ENCODE results near the gene CFAP410. TPM values are rescaled to one million over a fixed set of nuclear protein-coding genes. Genes with fewer than 3 reads are reported as not detected.

The CFAP410 gene
- total RNA-seq, 1 donor from 2014 or later = 8.6 TPM

DNA sequence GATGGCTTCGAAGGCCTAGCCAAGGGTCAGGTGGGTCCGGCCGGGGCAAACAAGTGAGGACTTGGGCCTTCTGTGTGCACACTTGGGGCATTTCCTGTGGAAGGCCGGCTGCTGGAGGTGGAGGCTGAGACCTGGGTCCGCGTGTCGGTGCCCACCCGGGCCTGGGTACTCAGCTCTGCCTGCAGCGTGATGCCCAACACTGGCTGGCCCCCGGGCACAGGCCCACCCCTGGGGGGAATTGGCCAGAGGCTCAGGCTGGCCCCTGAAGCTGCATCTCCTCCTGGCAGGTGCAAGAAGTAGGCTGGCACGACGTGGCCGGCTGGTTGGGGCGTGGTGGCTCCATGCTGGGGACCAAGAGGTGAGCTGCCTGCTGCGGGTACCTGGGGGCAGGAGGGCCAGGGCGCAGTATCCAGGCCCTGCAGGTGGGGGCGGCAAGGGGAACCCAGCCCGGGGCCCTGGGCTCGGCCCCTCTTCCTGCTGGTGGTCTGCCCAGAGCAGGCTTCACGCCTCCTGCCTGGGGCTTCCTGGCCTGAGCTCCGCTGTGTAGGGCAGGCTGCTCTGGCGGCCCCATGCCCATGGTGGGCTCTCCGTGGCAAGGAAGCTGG lies 17.2 kb downstream of the CFAP410 start:
- DNase-seq (ENCODE audit: low spot score in 2 of 2) (no peak), FAIRE-seq (no peak)

DNA sequence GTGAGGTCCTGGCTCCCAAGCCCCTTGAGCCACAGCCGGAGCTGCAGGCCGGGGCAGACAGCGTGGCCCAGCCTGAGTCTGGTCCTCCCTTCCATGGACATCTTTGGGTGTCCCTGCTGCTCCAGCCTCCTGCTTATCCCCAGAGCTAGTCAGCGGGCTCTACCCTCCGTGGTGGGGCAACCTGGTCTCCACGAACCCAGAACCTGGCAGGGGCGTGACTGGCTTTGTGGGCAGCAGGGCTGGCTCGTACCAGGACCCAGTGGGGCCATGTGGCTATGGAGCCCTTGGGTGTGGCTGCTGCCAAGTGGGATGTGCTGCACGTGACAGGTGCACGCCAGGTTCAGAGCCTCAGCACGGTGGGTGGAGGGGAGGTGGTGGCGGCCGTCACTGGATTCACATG lies 18.3 kb downstream of the CFAP410 start:
- FAIRE-seq = no peak

DNA sequence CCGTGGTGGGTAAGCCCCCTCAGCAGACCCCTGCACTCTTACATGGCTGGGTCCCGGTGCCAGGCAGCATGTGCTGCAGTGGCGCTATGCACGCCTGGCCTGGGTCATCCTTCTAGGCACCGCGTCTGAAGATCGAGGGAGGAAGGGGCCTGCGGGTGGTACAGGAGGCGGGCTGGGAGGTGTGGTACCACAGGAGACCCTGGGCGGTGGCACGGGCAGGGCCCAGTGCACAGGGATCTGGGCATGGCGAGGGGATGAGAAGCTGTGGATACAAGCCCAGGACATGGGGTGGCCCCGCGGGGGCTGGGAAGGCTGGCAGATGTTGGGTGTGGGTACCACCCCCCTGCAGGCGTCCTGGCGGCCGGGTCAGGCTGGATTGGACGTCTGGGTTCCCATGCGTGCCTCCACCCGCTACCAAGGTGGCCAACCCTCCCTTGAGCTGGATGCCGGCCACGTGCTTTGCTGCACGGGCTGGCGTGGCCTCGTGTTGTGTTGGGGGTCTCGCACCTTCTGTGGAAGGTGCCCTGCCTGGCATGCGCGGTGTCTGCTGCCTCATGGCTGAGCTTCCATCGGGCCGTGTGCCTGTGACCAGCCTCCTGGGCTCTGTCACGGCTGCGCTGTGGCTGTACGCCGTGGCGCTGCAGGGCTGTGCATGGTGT lies 19.7 kb downstream of the CFAP410 start:
- no peak for FAIRE-seq
- DNase-seq (ENCODE audit: low spot score in 2 of 2) = no peak

More for the DNA sequence above, 18.3 kb downstream of the CFAP410 start:
- no peak for DNase-seq (ENCODE audit: low spot score in 2 of 2)

DNA sequence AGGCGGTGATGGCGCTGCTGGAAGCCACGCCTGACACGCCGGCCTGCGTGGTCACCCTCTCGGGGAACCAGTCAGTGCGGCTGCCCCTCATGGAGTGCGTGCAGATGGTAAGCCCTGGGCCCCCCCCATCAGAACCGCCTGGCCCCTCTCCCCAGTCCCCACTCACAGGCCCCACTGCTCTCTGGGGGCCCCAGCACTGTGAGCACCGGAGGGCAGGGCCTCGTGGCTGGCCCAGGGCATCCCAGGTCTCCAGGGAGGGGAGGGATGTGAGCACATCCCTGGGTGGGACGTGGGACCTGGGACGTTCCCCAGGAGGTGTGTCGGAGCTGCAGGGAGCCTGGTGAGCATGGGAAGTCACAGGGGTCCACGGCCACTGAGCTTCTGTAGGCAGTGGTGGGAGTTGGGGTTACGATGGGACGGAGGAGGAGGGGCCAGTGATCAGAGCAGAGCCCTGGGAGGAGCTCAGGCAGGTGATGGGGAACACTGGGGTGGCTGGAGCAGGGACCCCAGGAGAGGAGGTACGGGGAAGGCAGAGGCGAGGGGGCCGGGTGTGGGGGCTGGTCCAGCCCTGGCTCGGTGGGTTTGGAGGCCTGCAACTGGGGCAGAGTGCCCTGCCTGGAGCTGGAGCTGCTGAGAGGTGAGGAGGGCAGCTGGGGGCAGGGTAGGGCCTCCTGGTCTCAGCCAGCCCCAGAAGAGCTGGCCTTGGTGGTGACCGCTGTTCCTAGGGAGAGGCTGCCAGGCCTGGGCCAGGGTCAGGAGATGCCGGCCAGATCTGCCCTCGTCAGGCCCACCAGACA lies 20.5 kb downstream of the CFAP410 start:
- FAIRE-seq = no peak
- no peak for DNase-seq (ENCODE audit: low spot score in 2 of 2)

DNA sequence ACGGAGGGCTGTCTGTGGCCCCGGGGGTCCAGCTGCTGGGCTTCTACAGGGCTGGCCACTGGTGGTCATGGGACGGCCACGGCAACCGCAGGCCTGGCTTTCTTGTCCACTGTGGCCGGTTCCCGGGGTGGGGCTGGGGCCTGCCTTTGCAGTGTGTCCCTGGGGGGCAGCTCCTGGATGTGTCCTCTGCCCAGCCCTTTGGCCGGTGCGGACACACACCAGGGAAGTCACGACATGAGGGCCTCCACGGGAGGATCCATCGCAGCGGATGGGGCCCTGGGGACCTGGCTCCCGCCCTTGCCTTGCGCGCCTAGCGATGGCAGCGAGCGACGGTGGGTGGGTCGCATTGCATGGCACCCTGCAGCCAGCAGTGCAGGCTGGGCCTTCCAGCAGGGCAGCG lies 21.3 kb downstream of the CFAP410 start:
- DNase-seq (ENCODE audit: low spot score in 2 of 2) (no peak), FAIRE-seq (no peak)

DNA sequence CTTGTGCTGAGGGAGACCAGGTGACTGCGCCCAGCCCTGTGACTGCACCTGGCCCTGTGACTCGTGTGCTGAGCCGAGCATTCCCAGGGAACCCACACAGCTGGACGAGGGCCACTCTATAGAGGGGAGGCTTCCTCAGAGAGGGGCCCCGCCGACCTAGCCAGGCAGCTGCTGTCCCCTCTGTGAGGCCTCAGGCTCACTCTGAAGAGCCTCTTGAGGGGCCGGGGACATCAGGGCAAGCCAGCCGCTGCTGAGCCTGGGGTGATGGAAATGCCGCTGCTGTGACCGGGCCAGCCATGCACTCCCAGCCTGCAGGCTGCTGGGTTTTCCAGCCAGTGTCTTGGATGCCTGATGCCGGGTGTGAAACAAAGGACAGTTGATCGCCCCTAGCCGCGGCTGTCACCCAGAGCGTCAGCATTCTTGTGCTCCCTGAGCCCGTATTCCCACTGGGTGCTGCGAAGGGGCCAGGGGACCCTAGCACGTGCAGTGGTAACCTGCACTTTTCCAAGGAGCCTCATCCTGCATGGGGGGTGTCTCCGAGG lies 21.9 kb downstream of the CFAP410 start:
- FAIRE-seq (no peak), DNase-seq (ENCODE audit: low spot score in 2 of 2) (peak; percentile 68 to 79)

DNA sequence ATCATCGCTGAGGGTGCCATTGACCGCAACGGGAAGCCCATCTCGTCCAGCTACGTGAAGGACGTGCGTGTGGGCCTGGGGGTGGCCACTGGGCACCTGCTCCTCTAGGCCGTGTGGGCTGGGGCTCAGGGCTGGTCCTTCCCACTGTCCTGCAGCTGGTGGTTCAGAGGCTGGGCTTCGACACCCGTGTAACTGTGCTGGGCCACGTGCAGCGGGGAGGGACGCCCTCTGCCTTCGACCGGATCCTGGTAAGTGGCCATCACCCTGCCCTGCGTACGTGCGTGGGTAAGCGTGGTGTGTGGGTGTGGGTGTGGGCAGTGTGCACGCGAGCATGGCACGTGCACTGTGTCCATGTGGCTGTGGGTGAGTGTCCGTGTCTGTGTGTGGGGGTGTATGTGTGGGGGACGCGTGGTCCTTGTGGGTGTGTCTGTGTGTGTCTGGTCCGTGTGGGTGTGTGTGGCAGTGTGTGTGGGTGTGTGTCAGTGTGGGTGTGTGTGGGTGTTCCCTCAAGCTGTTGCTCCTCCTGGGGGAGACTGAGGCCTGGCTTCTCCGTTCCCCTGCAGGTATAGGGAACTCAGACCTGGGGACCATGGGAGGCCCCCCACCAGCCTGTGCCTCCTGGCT lies 22.8 kb downstream of the CFAP410 start:
- peak in 1 of 2 donors; percentile 60 for DNase-seq (ENCODE audit: low spot score in 2 of 2)
- FAIRE-seq = no peak

DNA sequence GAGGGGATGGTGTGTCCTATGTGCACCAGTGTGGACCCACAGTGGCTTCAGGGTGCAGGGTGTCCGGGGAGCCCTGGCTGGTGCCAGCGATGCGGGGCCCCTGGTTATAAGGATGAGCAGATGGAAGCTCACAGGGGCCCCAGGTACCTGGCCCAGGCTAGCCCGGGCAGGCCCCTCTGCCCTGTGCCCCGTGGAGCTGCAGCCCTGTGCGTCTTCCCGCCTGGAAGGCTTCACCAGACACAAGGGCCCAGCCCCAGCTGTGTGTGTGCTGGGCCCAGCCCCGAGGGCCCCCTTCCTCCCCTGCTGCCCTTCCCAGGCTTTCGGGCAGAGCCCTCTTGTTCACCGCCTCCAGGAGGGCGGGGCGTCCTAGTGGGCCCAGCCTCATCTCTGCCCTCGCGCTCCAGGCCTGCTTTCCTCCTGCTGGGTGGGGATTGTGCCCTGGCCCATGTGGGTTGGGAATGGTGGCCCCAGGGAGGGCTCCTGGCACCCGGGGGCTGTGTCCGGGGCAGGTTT lies 23.4 kb downstream of the CFAP410 start:
- no peak for DNase-seq (ENCODE audit: low spot score in 2 of 2)
- no peak for FAIRE-seq

DNA sequence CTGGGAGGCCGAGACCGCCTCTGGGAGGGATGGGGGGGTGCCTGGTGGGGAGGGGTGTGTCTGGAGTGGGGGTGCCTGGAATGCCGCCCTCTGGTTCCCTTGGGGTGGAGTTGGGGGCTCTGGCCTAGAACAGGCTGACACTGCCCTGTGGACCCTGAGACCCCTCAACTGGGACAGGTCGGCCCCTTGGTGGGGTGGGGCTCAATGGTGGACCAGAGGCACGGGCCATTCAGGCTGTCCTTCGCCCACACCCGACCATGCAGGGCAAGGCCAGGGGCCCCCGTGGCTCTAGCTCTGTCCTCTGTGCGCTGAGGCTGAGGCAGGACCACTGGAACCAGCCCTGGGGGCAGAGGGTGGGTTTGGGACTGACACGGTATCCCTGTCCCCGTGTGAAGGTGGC lies 24.6 kb downstream of the CFAP410 start:
- no peak for DNase-seq (ENCODE audit: low spot score in 2 of 2)

DNA sequence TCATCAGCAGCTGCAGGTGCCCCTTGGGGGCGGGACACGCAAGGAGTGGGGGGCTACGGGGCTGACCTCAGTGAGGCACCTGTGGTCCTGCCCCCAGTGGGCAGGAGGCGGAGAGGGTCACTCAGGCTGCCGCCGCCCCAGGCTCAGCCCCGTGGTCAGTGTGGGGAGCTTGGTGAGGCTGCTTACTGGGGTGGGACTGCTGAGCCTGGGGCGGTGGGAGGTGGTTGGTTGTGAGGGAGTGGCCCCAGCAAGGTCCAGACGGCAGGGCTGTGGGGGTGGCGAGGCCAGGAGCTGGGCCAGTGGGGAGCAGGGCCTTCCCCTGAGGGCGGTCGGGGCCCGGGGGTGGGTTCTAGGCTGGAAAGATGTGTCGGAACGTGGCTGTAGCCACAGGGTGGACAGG lies 25.1 kb downstream of the CFAP410 start:
- DNase-seq (ENCODE audit: low spot score in 2 of 2) = no peak
- FAIRE-seq = no peak

More for the DNA sequence above, 24.6 kb downstream of the CFAP410 start:
- FAIRE-seq = no peak

DNA sequence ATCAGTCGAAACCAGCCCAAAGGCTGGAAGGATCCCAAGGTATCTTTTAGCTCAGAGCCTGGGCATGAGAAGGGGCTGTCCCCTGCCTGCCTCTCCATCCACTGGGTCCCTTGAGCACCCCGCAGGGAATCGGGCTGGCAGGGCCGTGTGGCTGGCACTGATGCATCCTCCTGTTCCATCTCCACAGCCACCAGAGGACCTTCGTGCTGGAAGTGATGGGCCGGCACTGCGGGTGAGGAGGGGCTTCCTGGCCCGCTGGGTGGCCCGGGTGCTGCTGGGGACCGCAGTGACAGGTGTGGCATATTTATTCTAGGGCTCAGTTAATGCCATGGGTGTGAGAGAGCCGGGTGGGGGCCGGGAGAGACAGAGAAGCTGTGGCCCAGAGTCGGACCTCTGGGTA lies 25.7 kb downstream of the CFAP410 start:
- no peak for DNase-seq (ENCODE audit: low spot score in 2 of 2)
- no peak for FAIRE-seq

DNA sequence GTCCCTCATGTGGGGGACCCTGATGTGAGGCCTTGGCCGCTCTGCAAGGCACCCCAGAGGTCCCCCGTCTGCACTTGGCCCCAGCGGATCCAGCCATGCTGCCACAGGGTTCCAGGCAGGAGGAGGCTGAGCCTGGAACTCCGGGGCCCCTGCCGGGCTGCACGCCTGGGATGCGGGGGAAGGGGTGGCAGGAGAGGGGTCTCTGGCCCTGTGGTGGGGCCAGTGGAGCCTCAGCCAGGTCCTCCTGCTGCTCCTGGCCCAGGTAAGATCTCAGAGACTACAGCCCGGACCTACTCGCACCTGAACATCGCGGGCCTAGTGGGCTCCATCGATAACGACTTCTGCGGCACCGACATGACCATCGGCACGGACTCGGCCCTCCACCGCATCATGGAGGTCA lies 26.5 kb downstream of the CFAP410 start:
- no peak for DNase-seq (ENCODE audit: low spot score in 2 of 2)
- no peak for FAIRE-seq

DNA sequence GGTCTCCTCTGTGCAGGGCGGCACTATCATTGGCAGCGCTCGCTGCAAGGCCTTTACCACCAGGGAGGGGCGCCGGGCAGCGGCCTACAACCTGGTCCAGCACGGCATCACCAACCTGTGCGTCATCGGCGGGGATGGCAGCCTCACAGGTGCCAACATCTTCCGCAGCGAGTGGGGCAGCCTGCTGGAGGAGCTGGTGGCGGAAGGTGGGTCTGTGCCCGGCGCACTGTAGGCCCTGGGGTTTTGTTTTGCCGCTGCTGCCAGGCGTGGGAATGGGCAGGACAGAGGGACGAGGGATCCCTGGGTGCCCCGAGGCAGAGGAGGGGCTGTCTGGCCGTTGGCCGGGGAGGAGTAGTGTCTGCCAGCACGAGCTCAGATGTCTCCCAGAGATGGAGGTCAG lies 27.1 kb downstream of the CFAP410 start:
- DNase-seq (ENCODE audit: low spot score in 2 of 2) = no peak

DNA sequence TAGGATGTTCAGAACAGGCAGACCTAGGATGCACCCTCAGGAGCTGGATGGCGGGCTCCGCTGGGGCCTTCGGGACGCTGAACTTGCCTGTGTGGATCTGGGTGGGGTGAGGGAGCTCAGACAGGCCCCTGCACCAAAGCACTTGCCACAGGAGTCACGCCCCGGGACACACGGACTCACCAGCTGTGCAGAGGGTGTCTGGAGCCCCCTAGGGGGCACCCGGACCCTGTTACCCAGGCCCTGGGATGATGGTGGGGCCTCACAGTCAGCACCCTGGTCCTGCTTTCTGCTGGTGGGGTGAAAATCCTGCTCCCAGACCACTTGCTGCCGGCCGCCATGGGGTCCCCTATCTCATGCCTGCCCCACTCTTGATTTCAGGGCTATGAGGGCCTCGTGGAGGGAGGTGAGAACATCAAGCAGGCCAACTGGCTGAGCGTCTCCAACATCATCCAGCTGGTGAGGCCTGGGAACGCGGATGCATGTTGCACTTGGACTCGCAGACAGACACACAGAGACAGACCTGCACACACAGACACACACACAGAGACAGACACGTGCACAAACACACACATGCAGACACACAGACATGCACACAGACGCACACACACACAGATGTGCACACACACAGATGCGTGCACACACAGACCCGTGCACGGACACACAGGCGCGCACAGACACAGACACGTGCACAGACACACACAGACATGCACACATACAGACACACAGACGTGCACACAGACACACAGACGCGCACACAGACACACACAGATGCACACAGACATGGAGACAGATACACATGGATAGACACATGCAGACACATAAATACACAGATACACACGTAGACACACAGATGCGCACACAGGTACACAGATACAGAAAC lies 28.3 kb downstream of the CFAP410 start:
- no peak for DNase-seq (ENCODE audit: low spot score in 2 of 2)
- FAIRE-seq = no peak

More for the DNA sequence above, 27.1 kb downstream of the CFAP410 start:
- no peak for FAIRE-seq

DNA sequence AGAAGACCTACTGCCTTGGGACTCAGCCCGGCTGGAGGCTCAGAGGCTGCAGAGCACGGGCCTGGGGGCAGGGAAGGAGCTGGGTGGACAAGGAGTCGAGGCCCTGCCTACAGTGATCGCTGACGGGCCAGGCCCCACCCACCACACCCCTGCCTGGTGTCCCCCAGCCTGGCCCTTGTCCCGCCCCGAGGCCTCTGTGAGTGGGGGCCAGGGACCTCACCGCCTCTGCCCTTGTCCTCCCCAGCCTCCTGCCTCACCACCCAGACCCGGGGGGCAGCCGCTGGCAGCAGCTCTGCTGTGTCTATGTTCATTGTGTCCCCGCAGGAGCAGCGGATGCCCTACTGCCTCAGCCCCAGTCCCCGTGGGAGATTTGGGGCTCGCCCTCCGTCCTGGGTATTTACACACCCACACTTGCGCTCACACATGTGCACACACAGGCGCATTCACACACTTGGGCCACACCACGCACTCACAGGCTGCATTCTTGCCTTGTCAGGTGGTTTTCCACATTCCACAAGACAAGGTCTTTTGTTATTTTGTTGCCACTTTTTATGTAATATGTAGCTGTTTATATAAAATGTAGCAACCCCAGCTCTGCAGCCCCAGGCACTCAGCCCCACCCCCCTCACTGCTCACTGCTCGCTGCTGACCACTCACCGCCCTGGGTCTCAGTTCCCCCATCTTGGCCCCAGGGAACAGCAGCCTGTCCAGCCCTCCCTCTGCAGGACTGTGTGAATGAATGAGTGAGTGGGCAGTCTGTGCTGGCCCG lies 32.1 kb downstream of the CFAP410 start:
- FAIRE-seq (no peak), DNase-seq (ENCODE audit: low spot score in 2 of 2) (no peak)

DNA sequence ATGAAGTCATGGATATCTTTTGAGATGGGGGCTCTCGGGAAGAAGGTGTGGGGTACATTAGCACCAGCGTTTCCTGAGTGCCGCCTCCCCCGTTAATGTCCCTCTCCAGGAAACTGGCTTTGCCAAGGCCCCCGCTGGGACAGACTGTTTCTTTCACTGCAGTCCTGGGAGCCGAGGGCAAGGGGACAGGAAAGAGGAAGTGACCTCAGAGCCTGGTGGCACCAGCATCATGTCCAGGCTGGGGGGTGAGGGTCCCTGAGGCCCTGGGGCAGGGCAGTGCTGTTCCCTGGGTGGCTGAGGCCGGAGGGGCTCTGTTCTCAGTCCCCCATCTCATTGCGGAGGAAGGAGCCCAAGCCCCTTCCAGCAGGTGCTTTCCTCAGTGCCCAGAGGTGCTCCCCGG lies 33.5 kb downstream of the CFAP410 start:
- FAIRE-seq = no peak
- no peak for DNase-seq (ENCODE audit: low spot score in 2 of 2)

DNA sequence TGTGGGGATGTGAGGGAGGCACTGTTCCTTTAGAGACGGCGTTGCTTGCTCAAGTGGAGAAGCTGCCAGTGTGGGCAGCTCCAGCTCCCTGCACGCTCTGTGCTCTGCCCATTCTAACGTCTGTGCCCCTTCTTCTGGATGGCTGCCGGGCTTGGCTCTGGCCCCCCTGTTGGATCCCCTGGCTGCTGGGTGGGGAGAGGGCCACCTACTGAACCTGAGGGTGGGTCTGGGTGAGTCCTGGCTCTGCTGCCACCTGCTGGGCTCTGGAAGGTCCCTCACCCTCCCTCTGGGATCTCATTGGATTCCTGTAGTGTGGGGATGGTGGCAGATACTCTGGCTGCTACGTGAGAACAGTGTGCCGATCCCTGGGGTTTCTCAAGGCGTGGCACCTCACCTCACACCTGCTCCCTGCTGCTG lies 34.3 kb downstream of the CFAP410 start:
- DNase-seq (ENCODE audit: low spot score in 2 of 2) (peak; percentile 70 to 72), FAIRE-seq (no peak)

DNA sequence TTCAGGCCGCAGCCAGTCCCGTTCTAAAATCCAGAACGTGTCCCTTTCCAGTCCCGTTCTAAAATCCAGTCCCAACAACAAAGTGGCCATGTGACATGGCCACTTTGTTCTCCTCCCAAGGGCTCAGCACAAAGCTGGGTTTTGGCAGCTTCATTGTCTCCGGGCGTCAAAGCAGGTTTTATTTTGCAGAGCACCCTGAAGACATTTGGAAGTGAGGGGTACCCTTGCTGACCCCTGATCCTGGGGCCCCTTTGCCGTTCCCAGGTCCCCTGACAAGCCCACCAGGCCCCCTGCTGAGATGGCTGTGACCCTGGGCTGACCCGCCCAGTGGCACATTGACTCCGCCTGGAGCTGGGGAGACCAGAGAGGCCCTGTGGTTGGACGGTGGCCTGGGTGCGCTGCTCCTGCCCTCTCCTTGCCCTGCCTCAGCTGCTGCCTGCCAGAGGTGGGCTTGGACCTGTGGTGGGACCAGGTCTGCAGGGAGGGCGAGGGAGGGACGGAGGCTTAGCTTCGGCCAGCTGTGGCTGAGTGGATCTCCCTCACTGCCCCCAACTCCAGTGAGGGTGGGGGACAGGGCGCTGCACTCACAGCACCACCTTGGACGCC lies 35.1 kb downstream of the CFAP410 start:
- DNase-seq (ENCODE audit: low spot score in 2 of 2) = peak; percentile 66 to 69

More for the DNA sequence above, 35.1 kb downstream of the CFAP410 start:
- no peak for FAIRE-seq
